Smooth muscle cell (in vitro differentiated cells): ENCODE data around the gene CAMK2N2. TPM values are rescaled to one million over a fixed set of nuclear protein-coding genes. Genes with fewer than 3 reads are reported as not detected.
A peak's percentile ranks its signal among the peaks of the same experiment; 100 is the strongest.

Source experiments
- DNase-seq: peaks from one replicate; lab custom pipeline; 2025; ENCODE audit not compliant: unreplicated experiment; lab: John Stamatoyannopoulos, UW
- H2AFZ ChIP-seq: fragments of 200-600 bp; sonication (generic); 2 replicates; pipeline ENCODE4 v1.6.0; 2016; ENCODE audit warnings: antibody characterized with exemption, low read depth, mild to moderate bottlenecking
- H3F3A ChIP-seq: fragments of 200-600 bp; sonication (generic); 2 replicates; pipeline ENCODE4 v1.6.0; 2017; ENCODE audit warnings: antibody characterized with exemption, low read depth
- H3K27ac ChIP-seq: fragments of 200-600 bp; sonication (generic); 2 replicates; pipeline ENCODE4 v1.5.1; 2016; ENCODE audit warnings: low read depth, mild to moderate bottlenecking
- H3K27me3 ChIP-seq: fragments of 200-600 bp; sonication (generic); 2 replicates; pipeline ENCODE4 v1.6.1; 2016; ENCODE audit warnings: low read depth, mild to moderate bottlenecking
- H3K36me3 ChIP-seq: fragments of 200-600 bp; sonication (generic); 2 replicates; pipeline ENCODE4 v1.5.1; 2016; ENCODE audit warnings: low read depth
- H3K4me1 ChIP-seq: fragments of 200-600 bp; sonication (generic); 2 replicates; pipeline ENCODE4 v1.5.1; 2016; ENCODE audit warnings: low read depth
- H3K4me2 ChIP-seq: fragments of 200-600 bp; sonication (generic); 2 replicates; pipeline ENCODE4 v1.6.0; 2016; ENCODE audit warnings: mild to moderate bottlenecking
- H3K4me3 ChIP-seq: fragments of 200-600 bp; sonication (generic); 2 replicates; pipeline ENCODE4 v1.5.1; 2016; ENCODE audit warnings: mild to moderate bottlenecking
- H3K79me2 ChIP-seq: fragments of 200-600 bp; sonication (generic); 2 replicates; pipeline ENCODE4 v1.6.0; 2016; ENCODE audit warnings: low read depth, mild to moderate bottlenecking
- H3K9ac ChIP-seq: fragments of 200-600 bp; sonication (generic); 2 replicates; pipeline ENCODE4 v1.6.0; 2016; ENCODE audit warnings: low read depth
- H3K9me3 ChIP-seq: fragments of 200-600 bp; sonication (generic); replicated peaks from 2 replicates; pipeline ENCODE4 v1.5.1; 2016; ENCODE audit warnings: low read depth
- H4K20me1 ChIP-seq: fragments of 200-600 bp; sonication (generic); 2 replicates; pipeline ENCODE4 v1.6.0; 2016; ENCODE audit warnings: low read depth
- WGBS: methylation state at CpG from one replicate; pipeline ENCODE4 v1.1.7; 2016; ENCODE audit warnings: low lambda C conversion rate; 5-methylcytosine and 5-hydroxymethylcytosine counted together
- polyA plus RNA-seq: library from polyadenylated mRNA; unstranded; fragments of >200 nt; fragmentation: Nextera tagmentation; extraction: Ambion mirVana; gene quantifications from 2 replicates; pipeline ENCODE4 v1.2.1, GENCODE V29; 2016
- total RNA-seq: library from RNA; depleted of rRNA; stranded (reverse); fragments of >200 nt; gene quantifications from 2 replicates; pipeline ENCODE4 v1.2.3, GENCODE V29; 2014
- TF ChIP-seq, protein P1 (sequence below): fragments of 200-600 bp; sonication (generic); IDR thresholded peaks from 2 replicates; pipeline ENCODE4 v1.5.1; 2017; ENCODE audit warnings: borderline replicate concordance, mild to moderate bottlenecking, antibody characterized with exemption; ENCODE audit not compliant: insufficient read depth, poor library complexity, severe bottlenecking

Gene CAMK2N2
- total RNA-seq (not detected in 2 replicates), polyA plus RNA-seq (0.18 TPM in 1 of 2 replicates, not detected in the other)

DNA sequence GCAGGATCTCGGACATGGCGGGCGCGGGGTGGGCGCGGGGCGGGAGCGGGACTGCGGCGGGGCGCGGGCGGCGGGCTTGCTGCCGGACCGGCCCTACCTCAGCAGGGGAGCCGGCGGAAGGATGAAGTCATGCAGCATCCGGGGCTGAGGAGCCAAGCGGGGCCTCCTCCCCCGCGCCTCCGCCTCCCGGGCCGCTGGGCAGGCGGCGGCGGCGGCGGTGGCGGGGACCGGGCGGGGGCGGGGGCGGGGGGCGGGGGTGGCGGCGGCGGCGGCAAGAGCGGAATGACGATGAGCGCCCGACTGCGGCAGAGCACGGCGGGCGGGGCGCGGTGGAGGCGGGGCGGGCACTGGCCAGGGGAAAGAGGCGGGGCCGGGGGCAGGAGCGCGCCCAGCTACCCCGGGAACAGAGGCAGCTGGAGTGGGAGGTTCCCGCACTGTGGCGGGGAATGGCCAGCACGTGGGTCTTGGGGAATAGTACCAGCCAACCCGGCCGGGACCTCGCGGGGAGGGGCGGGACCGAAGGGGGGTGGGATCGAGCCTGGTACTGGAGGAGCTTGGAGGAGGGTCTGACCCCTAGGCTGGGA lies at the start of gene CAMK2N2:
TSS of gene CAMK2N2 (minus strand) at position 284 of the 584 bp plus-strand sequence. CDS start at position 16, 268 bp downstream.
- Histone ChIP-seq H3K36me3 (no peaks in the 10 kb centered on the region), H3K9me3 (no peaks in the 10 kb centered on the region), H3K4me3 (peak within 1 kb of the TSS; percentile 54), H2AFZ (no peak within 1 kb of the TSS), H4K20me1 (peaks cover 21% of the 10 kb centered on the region), H3K4me2 (peak within 1 kb of the TSS; percentile 92), H3F3A (peaks cover 6% of the 10 kb centered on the region), H3K9ac (no peak within 1 kb of the TSS), H3K4me1 (peaks cover 18% of the 10 kb centered on the region), H3K79me2 (no peaks in the 10 kb centered on the region), H3K27me3 (peaks cover 59% of the 10 kb centered on the region), H3K27ac (no peak within 1 kb of the TSS)
- no peak for DNase-seq
- 0% methylated on average over 9 of the region's 67 CpGs for WGBS
- TF ChIP-seq, protein P1, sequence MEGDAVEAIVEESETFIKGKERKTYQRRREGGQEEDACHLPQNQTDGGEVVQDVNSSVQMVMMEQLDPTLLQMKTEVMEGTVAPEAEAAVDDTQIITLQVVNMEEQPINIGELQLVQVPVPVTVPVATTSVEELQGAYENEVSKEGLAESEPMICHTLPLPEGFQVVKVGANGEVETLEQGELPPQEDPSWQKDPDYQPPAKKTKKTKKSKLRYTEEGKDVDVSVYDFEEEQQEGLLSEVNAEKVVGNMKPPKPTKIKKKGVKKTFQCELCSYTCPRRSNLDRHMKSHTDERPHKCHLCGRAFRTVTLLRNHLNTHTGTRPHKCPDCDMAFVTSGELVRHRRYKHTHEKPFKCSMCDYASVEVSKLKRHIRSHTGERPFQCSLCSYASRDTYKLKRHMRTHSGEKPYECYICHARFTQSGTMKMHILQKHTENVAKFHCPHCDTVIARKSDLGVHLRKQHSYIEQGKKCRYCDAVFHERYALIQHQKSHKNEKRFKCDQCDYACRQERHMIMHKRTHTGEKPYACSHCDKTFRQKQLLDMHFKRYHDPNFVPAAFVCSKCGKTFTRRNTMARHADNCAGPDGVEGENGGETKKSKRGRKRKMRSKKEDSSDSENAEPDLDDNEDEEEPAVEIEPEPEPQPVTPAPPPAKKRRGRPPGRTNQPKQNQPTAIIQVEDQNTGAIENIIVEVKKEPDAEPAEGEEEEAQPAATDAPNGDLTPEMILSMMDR: no peak

DNA sequence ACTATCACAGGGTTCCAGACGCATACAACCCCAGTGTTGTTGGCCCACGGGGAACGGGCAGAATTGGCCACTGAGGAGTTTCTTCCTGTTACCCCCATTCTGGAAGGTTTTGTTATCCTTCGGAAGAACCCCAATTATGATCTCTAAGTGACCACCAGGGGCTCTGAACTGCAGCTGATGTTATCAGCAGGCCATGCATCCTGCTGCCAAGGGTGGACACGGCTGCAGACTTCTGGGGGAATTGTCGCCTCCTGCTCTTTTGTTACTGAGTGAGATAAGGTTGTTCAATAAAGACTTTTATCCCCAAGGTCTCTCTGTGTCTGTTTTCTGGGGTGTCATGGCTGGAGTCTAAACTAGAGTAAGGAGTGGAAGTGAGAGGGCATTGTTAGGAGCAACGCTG lies 47.4 kb upstream of the CAMK2N2 start:
- DNase-seq: no peak

DNA sequence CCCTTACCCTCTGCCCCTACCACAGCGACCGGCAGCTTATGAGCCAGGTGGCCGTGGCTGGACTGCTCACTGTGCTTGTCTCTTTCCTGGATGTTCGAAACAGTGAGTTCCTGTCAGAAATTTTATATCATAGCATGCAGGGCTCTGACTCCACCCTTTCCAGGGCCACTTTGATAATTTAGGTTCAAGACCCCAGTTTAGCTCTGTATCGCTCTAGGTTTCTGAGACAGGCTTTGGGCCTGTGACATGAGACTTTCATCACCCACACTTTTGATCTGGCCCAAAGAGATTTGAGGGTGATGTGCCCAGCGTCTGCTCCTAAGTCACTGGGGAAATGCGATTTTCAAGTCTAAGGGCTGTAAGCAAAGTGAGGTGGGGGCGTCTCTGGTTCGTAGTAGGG lies 46.6 kb upstream of the CAMK2N2 start:
- WGBS: 99% methylated on average over 9 of the region's 9 CpGs
- no peak overlapping the region for H3K27ac ChIP-seq
- no peak for DNase-seq
- H3K9me3 ChIP-seq: no peaks in the 10 kb centered on the region
- no peak overlapping the region for H2AFZ ChIP-seq
- peaks cover 49% of the 10 kb centered on the region for H4K20me1 ChIP-seq
- H3K4me2 ChIP-seq: no peak overlapping the region
- H3K27me3 ChIP-seq: no peaks in the 10 kb centered on the region
- H3K4me1 ChIP-seq: no peaks in the 10 kb centered on the region
- H3K36me3 ChIP-seq: peaks cover 27% of the 10 kb centered on the region
- no peak overlapping the region for H3K4me3 ChIP-seq
- H3K9ac ChIP-seq: no peak overlapping the region
- TF ChIP-seq, protein P1: no peak
- H3F3A ChIP-seq: peaks cover 15% of the 10 kb centered on the region
- H3K79me2 ChIP-seq: peaks cover 12% of the 10 kb centered on the region

More for the DNA sequence above, 47.4 kb upstream of the CAMK2N2 start:
- Histone ChIP-seq H2AFZ (no peak overlapping the region), H3K9ac (no peak overlapping the region), H4K20me1 (peaks cover 41% of the 10 kb centered on the region), H3K4me3 (no peak overlapping the region), H3K4me1 (no peaks in the 10 kb centered on the region), H3K9me3 (no peaks in the 10 kb centered on the region), H3K4me2 (no peak overlapping the region), H3K27me3 (no peaks in the 10 kb centered on the region), H3K27ac (no peak overlapping the region), H3K36me3 (peaks cover 19% of the 10 kb centered on the region), H3F3A (peaks cover 15% of the 10 kb centered on the region), H3K79me2 (peaks cover 8% of the 10 kb centered on the region)
- TF ChIP-seq, protein P1: no peak
- WGBS: 91% methylated on average over 7 of the region's 7 CpGs
